Stimulated activated naive CD4-positive, alpha-beta T cell treated with Interleukin-2 at 50 U/mL for 16 hours (primary cell): ENCODE results near the gene CELSR1.

Source experiments
- DNase-seq: peaks from one replicate; lab custom pipeline; 2025; lab: John Stamatoyannopoulos, UW

The CELSR1 gene

GRCh38 chr22:46395145-46395544 lies 142.3 kb downstream of the CELSR1 start:
- no peak for DNase-seq

GRCh38 chr22:46394622-46395021 lies 142.8 kb downstream of the CELSR1 start:
- no peak for DNase-seq

- no peak for DNase-seq
Measured at GRCh38 chr22:46393873-46394272, 143.5 kb downstream of the CELSR1 start.

GRCh38 chr22:46392137-46392844 lies 145.1 kb downstream of the CELSR1 start:
- DNase-seq = no peak

- no peak for DNase-seq
Measured at GRCh38 chr22:46391486-46392136, 145.8 kb downstream of the CELSR1 start.

- no peak for DNase-seq
Measured at GRCh38 chr22:46390652-46391301, 146.6 kb downstream of the CELSR1 start.

- no peak for DNase-seq
Measured at GRCh38 chr22:46390105-46390651, 147.2 kb downstream of the CELSR1 start.

- DNase-seq = no peak
Measured at GRCh38 chr22:46389081-46389480, 148.3 kb downstream of the CELSR1 start.

GRCh38 chr22:46388647-46389046 lies 148.8 kb downstream of the CELSR1 start:
- DNase-seq = no peak

GRCh38 chr22:46387748-46388147 lies 149.7 kb downstream of the CELSR1 start:
- DNase-seq = no peak

- no peak for DNase-seq
Measured at GRCh38 chr22:46386312-46386711, 151.1 kb downstream of the CELSR1 start.

GRCh38 chr22:46382524-46382923 lies 154.9 kb downstream of the CELSR1 start:
- DNase-seq = no peak

- DNase-seq = no peak
Measured at GRCh38 chr22:46381731-46382130, 155.7 kb downstream of the CELSR1 start.

- no peak for DNase-seq
Measured at GRCh38 chr22:46381142-46381541, 156.3 kb downstream of the CELSR1 start.

GRCh38 chr22:46380581-46380980 lies 156.8 kb downstream of the CELSR1 start:
- no peak for DNase-seq

GRCh38 chr22:46380069-46380468 lies 157.4 kb downstream of the CELSR1 start:
- DNase-seq = no peak

GRCh38 chr22:46379066-46379930 lies 158.1 kb downstream of the CELSR1 start:
- no peak for DNase-seq

- no peak for DNase-seq
Measured at GRCh38 chr22:46378426-46379065, 158.9 kb downstream of the CELSR1 start.

GRCh38 chr22:46377525-46378425 lies 159.6 kb downstream of the CELSR1 start:
- no peak for DNase-seq

- no peak for DNase-seq
Measured at GRCh38 chr22:46376908-46377524, 160.4 kb downstream of the CELSR1 start.
